ENCODE data around the gene CNTNAP2.

- TF ChIP-seq GATA2 (IDR thresholded peaks at IDR 0.05; ENCODE audit: low read depth, low read length) = no peak
- TF ChIP-seq GATA3 (IDR thresholded peaks at IDR 0.05; ENCODE audit: low read depth, low read length) = no peak
These were observed 2170.9 kb downstream of the CNTNAP2 start for GRCh38 chr7:148287538-148287937.
